ENCODE results near the gene MAN1C1. TPM values are rescaled to one million over a fixed set of nuclear protein-coding genes. Genes with fewer than 3 reads are reported as not detected.
A peak's percentile ranks its signal among the peaks of the same experiment; 100 is the strongest.

The MAN1C1 gene
- total RNA-seq, 1 donor from 2014 or later: 64.7 TPM

DNA sequence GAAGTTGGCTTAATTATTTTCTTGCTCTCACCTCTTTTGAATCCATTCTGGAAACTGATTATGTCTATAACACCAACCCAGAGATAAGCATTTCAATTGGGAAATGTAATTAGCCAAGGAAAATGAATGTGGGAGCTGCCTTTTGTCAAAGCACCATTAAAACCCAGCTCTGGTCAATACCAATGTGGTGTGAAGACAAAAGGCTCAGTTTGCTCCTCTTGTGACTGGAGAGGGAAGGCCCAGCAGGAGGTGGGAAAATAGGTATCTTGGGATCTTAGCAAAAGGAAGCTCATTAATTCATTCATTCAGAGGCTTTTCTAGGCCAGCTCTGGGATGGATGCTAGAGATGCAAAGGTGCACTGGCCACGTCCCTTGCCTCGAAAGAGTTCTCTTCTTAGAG, 108.4 kb downstream of the MAN1C1 start:
- H3K27me3 Mint-ChIP-seq (ENCODE audit: unreplicated experiment): peaks cover 18% of the 10 kb centered on the region
- H3K36me3 Mint-ChIP-seq (ENCODE audit: unreplicated experiment): peaks cover 9% of the 10 kb centered on the region
- TF ChIP-seq, protein P1, sequence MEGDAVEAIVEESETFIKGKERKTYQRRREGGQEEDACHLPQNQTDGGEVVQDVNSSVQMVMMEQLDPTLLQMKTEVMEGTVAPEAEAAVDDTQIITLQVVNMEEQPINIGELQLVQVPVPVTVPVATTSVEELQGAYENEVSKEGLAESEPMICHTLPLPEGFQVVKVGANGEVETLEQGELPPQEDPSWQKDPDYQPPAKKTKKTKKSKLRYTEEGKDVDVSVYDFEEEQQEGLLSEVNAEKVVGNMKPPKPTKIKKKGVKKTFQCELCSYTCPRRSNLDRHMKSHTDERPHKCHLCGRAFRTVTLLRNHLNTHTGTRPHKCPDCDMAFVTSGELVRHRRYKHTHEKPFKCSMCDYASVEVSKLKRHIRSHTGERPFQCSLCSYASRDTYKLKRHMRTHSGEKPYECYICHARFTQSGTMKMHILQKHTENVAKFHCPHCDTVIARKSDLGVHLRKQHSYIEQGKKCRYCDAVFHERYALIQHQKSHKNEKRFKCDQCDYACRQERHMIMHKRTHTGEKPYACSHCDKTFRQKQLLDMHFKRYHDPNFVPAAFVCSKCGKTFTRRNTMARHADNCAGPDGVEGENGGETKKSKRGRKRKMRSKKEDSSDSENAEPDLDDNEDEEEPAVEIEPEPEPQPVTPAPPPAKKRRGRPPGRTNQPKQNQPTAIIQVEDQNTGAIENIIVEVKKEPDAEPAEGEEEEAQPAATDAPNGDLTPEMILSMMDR (IDR thresholded peaks at IDR 0.05): no peak
- H3K4me1 Mint-ChIP-seq (ENCODE audit: unreplicated experiment): peaks cover 39% of the 10 kb centered on the region
- H3K9me3 Mint-ChIP-seq (ENCODE audit: unreplicated experiment): no peaks in the 10 kb centered on the region
- H3K27ac Mint-ChIP-seq (ENCODE audit: unreplicated experiment): no peak overlapping the region
- H3K4me3 Mint-ChIP-seq (ENCODE audit: unreplicated experiment): no peak overlapping the region
- DNase-seq (ENCODE audit: extremely low spot score, unreplicated experiment): no peak

DNA sequence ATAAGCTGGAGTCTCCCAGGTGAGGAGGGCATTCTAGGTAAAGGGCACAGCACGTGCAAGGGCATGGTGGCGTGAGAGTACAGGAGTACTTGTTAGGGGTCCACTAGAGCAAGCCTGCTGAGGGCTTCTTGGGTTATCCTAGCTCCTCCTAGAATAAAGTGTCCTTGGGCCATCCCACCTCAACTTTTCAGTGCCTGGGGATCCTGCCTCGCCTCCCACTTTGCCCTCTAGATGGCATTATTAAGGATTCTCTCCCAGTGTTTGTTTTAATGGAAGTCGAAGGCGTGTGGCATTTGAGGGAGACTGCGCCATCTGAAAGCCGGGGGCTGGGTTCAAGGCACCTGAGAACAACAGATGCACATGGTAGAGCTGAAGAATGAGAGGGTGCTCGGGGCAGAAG, 108.9 kb downstream of the MAN1C1 start:
- peaks cover 18% of the 10 kb centered on the region for H3K27me3 Mint-ChIP-seq (ENCODE audit: unreplicated experiment)

DNA sequence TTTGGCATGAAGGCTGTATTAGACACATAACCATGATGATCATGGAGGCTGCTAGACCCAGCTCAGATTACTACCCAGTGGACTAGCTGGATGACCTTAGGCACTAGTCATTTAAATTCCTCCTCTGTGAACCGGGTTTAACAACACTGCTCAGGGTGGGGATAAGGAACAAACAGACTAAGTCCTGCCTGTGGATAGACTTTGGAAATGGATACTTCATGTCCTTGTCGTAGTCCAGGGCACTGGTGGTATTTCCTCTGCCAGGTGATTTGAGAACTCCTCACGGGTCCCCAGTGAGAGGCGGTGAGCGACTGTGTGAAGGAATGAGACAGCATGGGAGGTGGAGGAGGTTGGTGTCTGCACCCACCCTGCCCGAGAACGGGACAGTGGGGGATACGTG, 110.5 kb downstream of the MAN1C1 start:
- H3K4me3 Mint-ChIP-seq (ENCODE audit: unreplicated experiment): peak overlapping the region; percentile 48
- H3K4me1 Mint-ChIP-seq (ENCODE audit: unreplicated experiment): peaks cover 37% of the 10 kb centered on the region
- no peaks in the 10 kb centered on the region for H3K9me3 Mint-ChIP-seq (ENCODE audit: unreplicated experiment)
- DNase-seq (ENCODE audit: extremely low spot score, unreplicated experiment): no peak
- H3K36me3 Mint-ChIP-seq (ENCODE audit: unreplicated experiment): peaks cover 4% of the 10 kb centered on the region
- peaks cover 15% of the 10 kb centered on the region for H3K27me3 Mint-ChIP-seq (ENCODE audit: unreplicated experiment)
- peak overlapping the region; percentile 51 for H3K27ac Mint-ChIP-seq (ENCODE audit: unreplicated experiment)
- TF ChIP-seq, protein P1 (IDR thresholded peaks at IDR 0.05): no peak

More for the DNA sequence above, 108.9 kb downstream of the MAN1C1 start:
- Mint-ChIP-seq H3K36me3 (ENCODE audit: unreplicated experiment) (peaks cover 9% of the 10 kb centered on the region), H3K4me1 (ENCODE audit: unreplicated experiment) (peaks cover 43% of the 10 kb centered on the region), H3K9me3 (ENCODE audit: unreplicated experiment) (no peaks in the 10 kb centered on the region), H3K4me3 (ENCODE audit: unreplicated experiment) (no peak overlapping the region), H3K27ac (ENCODE audit: unreplicated experiment) (no peak overlapping the region)
- TF ChIP-seq, protein P1 (IDR thresholded peaks at IDR 0.05): no peak
- DNase-seq (ENCODE audit: extremely low spot score, unreplicated experiment): no peak

DNA sequence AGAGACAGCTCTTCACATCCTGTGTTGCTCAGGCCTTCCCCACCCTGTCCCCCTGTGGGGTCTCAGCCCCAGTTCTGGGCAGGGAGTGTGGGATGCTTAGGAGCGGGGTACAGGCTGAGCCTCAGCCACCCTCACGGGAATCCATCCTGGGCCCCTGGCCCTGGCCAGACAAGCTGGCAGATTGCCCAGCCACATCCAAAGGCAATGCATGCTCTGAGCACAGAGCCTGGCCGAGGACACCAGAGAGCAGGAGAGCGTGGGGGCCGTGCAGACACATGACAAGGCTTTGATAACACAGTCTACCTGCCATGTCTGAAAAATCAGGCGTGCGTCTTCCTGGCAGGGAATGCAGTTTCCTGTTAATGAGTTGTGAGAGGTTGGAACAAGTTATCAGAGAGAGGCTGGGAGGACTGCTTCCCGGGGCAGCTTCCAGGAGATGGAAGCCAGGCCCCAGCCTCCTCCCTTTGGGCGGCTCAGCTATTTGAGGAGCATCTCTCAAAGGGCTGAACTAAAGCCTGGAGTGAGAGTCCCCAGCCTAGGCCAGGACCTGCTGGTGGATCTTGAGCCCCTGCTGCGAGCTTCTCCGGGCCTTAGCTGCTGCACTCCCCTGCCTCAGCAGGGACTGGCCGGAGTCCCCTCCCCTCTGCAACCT, 111.2 kb downstream of the MAN1C1 start:
- no peak overlapping the region for H3K4me3 Mint-ChIP-seq (ENCODE audit: unreplicated experiment)
- peak overlapping the region; percentile 51 for H3K27ac Mint-ChIP-seq (ENCODE audit: unreplicated experiment)
- no peaks in the 10 kb centered on the region for H3K9me3 Mint-ChIP-seq (ENCODE audit: unreplicated experiment)
- TF ChIP-seq, protein P1 (IDR thresholded peaks at IDR 0.05): no peak
- peaks cover 4% of the 10 kb centered on the region for H3K36me3 Mint-ChIP-seq (ENCODE audit: unreplicated experiment)
- peaks cover 37% of the 10 kb centered on the region for H3K4me1 Mint-ChIP-seq (ENCODE audit: unreplicated experiment)
- DNase-seq (ENCODE audit: extremely low spot score, unreplicated experiment): no peak
- H3K27me3 Mint-ChIP-seq (ENCODE audit: unreplicated experiment): peaks cover 9% of the 10 kb centered on the region

DNA sequence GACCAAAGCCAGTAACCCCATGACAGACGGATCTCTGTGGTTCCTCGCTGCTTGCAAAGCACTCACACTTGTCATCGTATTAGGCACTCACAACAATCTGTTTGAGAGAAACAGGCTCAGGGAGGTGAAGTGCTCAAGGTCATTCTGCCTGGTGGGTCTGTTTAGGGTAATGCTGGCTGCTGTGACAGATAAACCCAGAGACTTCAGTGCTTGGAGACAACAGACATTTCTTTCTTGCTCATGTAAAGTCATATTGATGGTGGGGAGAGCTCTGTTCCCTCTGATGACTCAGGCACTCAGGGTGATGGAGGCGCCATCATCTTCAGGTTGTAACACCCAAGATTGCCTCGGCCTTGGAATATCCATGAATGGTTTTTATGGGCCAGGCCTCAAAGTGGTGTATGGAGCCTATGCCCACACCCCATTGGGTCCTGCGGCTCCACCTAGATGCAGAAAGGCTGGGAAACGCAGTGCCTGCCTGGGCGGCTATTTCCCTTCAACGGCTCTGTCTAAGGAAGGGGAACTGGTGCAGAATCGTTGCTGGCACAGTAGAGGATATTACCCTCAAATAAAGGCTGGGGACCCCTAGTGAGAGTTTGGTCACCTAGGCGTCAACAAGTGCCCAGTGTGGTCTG, 111.8 kb downstream of the MAN1C1 start:
- no peaks in the 10 kb centered on the region for H3K9me3 Mint-ChIP-seq (ENCODE audit: unreplicated experiment)
- peak overlapping the region; percentile 51 for H3K27ac Mint-ChIP-seq (ENCODE audit: unreplicated experiment)
- peaks cover 3% of the 10 kb centered on the region for H3K27me3 Mint-ChIP-seq (ENCODE audit: unreplicated experiment)
- DNase-seq (ENCODE audit: extremely low spot score, unreplicated experiment): no peak
- no peak overlapping the region for H3K4me3 Mint-ChIP-seq (ENCODE audit: unreplicated experiment)
- H3K36me3 Mint-ChIP-seq (ENCODE audit: unreplicated experiment): peaks cover 8% of the 10 kb centered on the region
- TF ChIP-seq, protein P1 (IDR thresholded peaks at IDR 0.05): no peak
- peaks cover 37% of the 10 kb centered on the region for H3K4me1 Mint-ChIP-seq (ENCODE audit: unreplicated experiment)

Data from osteocyte (in vitro differentiated cells).